OCI-LY1 (cell line): ENCODE measurements around the gene GPR62.

ENCODE experiments used
- EZH2 ChIP-seq: fragments of 200-600 bp; sonication (generic), shearing (Covaris generic); IDR thresholded peaks from 2 replicates; pipeline ENCODE4 v1.8.0; 2017; ENCODE audit warnings: borderline replicate concordance, mixed run types, mild to moderate bottlenecking, antibody characterized with exemption, low read length, moderate library complexity, mixed read lengths
- TF ChIP-seq, protein P1 (sequence below): fragments of 200-600 bp; sonication (generic), shearing (Covaris generic); IDR thresholded peaks from 2 replicates; pipeline ENCODE4 v1.5.1; 2017; ENCODE audit warnings: mild to moderate bottlenecking, antibody characterized with exemption, low read length, moderate library complexity, mixed read lengths

GRCh38 chr3:51959651-51960050 is 4.5 kb downstream of the GPR62 start:
- TF ChIP-seq, protein P1, sequence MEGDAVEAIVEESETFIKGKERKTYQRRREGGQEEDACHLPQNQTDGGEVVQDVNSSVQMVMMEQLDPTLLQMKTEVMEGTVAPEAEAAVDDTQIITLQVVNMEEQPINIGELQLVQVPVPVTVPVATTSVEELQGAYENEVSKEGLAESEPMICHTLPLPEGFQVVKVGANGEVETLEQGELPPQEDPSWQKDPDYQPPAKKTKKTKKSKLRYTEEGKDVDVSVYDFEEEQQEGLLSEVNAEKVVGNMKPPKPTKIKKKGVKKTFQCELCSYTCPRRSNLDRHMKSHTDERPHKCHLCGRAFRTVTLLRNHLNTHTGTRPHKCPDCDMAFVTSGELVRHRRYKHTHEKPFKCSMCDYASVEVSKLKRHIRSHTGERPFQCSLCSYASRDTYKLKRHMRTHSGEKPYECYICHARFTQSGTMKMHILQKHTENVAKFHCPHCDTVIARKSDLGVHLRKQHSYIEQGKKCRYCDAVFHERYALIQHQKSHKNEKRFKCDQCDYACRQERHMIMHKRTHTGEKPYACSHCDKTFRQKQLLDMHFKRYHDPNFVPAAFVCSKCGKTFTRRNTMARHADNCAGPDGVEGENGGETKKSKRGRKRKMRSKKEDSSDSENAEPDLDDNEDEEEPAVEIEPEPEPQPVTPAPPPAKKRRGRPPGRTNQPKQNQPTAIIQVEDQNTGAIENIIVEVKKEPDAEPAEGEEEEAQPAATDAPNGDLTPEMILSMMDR: no peak
- no peak for TF ChIP-seq EZH2
